NCI-H2107 treated with DMSO at 0.1 percent for 48 hours (cell line): ENCODE results near the gene RHBDD1.
A peak's percentile ranks its signal among the peaks of the same experiment; 100 is the strongest.

Experiments used
- DNase-seq: peaks from one replicate; lab custom pipeline; 2025; ENCODE audit not compliant: unreplicated experiment; lab: John Stamatoyannopoulos, UW

Gene RHBDD1, protein sequence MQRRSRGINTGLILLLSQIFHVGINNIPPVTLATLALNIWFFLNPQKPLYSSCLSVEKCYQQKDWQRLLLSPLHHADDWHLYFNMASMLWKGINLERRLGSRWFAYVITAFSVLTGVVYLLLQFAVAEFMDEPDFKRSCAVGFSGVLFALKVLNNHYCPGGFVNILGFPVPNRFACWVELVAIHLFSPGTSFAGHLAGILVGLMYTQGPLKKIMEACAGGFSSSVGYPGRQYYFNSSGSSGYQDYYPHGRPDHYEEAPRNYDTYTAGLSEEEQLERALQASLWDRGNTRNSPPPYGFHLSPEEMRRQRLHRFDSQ

DNA sequence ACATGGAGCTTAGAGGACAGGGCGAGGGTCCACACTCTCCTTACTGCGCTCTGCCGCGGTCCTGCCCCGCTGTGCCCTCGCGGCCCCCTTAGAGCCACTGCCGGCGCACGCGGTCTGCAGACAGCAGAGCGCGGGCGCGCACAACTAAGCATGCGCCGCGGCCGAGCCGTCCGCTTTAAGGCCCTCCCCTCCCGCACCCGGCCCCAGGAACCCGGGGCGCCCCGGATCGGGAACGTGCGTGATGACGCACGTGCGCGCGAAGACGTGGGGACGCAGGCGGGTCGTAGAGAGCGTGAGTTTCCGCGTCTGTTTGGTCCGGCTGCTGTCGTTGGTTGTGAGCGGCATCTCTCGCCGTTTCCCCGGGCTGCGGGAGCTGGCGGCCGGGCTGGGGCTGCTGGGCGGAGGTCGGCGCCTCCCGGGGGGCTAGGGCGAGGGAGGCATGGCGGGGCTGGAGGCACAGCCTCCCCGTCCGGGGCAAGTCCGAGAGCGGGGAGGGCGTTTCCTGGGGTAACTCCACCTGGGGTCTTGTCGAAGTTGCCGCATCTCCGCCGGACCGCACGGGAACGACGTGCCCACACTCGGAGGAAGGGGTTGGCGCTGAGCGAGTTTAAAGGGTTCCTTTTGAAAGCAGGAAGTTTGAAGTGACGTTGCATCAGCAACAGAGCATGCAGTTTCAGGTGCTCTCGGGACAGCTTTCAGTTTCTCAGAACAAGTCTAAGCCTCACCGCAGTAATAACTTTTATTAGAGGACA lies at the start of gene RHBDD1:
RHBDD1 (plus strand) TSS at position 259 of the 752 bp plus-strand sequence. CDS start 28,640 bp downstream, outside the sequence.
- DNase-seq, result peak; percentile 54

DNA sequence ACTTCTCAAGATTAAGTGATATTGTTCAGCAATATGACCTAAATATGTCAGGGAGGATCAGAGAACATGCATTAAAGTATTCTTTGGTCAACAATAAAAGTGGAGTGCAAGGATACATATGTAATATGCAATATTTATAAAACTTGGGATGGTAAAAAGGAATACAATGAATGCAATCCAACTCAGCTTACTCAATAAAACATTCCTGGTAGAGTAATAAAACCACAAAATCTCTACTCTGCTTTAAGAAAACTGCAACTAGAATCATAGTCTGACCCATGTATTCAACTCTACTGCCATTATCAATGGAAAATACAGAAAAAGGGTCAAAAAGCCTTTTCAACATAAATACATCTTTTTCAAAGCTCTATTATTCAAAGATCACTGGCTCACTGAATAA lies 47.8 kb upstream of the RHBDD1 start:
- no peak for DNase-seq

DNA sequence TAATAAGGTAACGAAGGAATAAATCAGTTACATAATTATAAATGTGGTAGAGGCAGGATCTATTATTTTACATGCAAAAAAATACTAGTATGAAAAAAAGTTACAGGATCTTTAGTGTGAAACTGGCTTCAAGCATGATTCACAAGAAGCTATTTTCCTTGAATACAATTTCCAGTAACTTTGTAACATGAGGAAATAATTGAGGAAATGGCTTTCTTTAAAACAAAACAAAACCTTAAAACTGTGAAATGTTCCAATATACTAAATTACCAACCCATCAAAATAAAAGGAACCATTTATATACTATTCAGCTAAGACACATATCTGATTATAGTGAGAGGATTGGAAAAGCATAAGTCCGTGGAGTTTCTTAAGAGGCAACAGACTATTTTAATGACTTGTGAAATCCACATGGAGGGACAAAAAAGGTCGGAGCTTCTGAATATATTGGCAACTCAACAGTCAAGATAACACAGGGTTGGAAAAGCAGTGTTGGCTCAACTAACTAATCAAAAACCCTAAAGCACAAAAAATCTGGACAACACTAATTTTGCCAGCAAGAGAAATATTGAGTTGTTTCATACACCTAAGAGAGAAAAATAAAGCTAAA lies 46.9 kb upstream of the RHBDD1 start:
- DNase-seq, result no peak

DNA sequence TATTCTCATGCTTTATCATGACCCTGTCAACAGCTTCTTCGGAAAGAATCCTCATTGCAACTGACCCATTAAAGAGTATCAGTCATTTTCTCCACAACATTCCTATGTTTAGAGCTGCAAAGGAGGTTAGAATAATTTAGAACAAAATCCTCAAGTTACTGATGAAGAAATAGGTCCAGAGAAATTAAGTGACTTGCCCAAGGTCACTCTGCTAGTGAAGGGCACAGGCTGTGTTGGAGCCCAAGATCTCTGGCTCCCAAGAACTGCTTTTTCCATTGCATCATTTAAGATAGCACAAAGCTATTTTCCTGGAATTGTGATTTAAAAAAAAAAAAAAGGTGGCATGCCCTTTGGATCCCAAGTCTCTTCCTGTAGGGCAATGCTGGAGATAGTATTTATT lies 45.8 kb upstream of the RHBDD1 start:
- DNase-seq, result no peak

DNA sequence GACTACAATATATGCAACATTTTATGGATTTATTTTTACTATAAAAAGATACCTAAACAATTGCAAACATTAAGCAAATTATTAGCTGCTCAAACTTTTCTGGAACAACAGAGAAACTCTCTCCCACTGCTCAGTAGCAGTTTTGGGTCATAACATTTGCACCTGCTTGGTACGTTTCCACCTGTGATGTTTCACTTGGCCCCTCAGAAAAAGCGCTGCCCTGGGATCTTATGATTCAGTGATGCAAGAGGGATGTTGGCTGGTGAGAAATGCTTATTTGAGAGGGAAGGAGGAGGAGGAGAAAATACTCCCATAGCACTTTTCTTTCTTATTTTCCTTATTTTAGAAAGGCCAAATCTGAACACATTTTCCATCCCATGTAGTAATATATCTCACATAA lies 45.4 kb upstream of the RHBDD1 start:
- DNase-seq, result no peak

DNA sequence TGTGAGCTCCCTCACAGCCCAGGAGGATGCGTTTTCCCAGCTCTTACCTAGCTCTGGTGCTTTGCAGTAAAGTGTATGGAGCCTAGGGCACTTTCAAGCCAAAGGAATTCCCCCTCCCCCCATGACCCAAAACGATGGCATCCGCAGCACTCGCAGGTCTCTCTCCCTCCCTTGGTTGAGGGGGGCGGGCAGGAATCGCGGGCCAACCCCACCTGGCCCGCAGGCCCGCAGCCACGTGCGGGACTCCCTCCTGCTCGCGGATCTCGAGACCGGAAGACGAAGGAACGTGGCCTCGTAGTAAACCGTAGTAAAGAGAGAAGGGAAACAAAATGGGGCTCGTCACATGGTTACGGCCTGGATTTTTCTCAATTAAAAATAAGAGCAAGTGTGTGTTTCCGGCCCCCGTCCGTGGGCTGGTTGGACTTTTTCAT lies 44.8 kb upstream of the RHBDD1 start:
- peak; percentile 23 for DNase-seq

DNA sequence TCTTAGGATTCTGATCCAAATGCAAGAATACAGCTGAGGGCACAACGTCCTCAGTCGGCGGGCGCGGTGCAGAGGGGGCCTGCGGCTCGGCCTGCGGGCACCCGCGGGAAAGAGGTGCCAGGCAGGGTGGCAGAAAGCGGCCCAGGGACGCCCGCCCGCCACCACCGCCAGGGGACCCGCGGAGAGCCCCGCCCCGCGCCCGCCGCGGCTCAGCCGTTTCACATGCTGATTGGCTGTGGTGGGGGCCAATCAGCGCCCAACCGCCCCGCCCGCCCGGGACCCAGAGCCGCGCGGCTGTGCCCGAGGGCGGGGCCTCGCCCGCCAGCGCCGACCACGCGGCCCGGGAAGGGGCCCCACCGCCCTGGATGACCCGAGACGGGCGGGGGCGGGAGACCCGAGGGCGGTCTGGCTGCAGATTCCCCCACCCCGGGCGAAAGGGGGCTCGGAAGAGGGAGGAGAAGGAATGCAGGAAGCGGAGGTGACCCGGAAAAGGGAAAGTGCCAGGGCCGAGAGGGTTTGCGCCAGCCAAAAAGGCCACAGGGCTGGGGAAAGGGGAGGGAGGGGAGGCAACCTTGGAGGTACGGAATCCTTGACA lies 44.3 kb upstream of the RHBDD1 start:
- DNase-seq, result peak; percentile 23

DNA sequence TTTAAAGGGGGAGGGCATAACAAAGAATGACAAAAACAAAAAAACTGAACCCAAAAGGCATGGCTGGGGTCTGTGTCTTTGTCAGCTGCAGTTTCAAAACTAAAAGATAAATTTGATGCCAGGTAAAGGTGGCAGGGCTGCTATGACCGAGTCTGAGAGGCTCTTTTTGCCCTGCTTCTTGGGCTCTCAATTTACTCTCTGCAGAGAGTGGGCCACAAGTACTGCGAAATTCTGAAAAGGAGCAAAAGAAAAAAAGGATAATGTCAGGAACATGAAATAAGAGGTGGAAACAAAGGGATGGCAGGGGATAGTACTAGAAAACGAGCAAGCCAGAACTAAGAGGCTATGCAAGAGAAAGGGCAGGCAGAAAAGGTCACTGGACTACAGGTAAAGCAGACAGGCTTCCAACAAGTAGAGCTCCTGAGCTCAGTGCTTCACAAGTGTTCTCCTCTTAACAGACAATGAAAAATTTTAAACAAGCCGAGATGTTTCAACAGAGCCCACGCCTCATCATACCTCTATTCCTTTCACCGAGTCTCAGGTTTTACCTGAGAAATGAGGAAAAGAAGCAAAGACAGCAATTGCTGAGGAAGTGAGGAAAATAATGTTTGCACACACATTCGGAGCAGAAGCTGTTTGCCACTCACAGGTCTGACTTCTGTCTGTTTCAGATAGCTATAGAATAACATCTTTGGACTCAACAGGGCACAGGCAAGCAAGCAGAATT lies 43.5 kb upstream of the RHBDD1 start:
- DNase-seq, result no peak

DNA sequence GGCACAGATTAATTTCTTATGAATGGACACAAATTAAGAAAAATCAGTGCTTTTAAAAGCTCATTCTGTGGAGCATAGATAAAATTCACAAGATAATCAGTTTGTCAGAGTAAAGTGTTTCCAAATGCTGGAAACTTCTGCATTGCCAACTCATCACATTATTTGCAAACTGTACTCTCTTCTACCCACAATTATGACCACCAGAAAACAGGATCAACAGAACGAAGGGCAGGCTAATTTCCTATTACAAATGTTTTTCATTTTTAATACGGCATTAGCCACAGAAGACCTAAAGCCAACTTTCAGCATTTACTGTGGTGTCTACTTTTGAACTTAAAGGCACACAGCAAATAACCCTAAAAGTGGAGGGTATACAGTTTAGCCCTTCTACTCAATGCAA lies 42.2 kb upstream of the RHBDD1 start:
- no peak for DNase-seq

DNA sequence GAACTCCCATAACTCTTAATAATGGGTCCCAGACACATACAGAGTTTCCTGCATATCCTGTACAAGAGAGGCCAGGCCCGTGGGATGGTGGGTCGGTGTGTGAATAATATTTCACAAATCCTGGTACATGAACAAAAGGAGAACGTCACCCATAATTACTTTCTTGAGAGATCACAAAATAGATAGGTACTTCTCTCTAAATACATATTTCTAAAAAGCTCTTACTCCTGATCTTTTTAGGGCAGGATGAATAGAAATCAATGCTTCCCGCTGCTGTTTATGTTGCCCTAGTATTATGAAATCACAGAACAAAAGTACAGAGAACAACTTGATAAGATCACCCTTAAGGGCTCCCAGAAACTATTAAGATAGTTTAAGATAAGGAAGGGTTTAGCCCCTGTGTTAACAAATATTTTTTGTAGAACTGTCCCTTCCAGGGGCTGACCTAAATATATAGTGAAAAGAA lies 41.6 kb upstream of the RHBDD1 start:
- no peak for DNase-seq

DNA sequence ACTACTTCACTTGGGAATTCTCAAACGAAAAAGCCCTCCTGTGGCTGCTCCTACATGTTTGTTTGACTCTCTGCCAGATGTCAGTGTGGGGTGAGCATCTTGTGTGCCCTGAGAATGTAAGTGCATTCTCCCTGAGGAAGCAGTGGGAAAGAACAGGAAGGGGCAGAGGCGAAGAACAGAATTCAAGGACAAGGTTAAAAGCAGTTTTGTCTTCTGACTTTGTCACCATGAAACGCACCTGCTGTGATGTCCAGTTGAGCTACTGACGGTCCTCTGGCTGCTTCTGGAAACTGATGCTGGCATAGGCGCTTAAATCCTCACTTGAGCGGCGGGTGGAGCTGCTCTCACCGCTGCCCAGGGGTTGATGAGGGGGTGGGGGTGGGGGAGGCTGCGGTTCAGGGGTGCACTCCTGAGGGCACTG lies 41.1 kb upstream of the RHBDD1 start:
- no peak for DNase-seq

DNA sequence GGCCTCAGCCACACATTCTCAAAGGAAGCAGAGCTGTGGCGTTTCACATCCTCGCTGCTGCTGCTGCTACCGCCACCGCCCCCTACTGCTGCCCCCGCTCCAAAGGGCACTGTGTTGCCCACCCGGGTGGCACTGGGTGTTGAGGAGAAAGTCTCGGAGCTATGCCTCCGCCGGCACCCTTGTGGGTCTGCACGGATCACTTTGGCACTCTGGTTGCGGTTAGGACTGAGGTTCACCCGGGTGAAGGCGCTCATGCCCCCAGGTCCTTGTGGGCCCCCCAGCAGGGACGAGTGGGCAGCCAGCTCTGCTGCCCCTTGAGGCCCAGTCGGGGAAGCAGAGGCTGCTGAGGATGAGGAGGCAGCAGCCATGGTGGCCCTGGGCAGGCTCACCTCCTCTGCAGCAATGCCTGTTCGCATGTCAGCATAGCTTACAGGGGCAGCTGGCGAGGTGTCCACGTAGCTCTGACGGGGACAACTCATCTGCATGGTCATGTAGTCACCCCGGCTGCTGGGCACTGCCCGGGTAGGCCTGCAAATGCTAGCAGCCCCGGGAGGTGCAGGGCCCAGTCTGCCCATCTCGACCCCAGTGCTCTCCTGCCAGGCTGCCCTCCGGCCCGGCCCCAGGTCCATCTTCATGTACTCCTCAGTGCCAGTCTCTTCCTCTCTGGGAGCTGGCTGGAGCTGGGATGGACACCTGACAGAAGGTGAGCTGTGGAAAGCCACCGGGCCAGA lies 40.4 kb upstream of the RHBDD1 start:
- DNase-seq, result no peak

DNA sequence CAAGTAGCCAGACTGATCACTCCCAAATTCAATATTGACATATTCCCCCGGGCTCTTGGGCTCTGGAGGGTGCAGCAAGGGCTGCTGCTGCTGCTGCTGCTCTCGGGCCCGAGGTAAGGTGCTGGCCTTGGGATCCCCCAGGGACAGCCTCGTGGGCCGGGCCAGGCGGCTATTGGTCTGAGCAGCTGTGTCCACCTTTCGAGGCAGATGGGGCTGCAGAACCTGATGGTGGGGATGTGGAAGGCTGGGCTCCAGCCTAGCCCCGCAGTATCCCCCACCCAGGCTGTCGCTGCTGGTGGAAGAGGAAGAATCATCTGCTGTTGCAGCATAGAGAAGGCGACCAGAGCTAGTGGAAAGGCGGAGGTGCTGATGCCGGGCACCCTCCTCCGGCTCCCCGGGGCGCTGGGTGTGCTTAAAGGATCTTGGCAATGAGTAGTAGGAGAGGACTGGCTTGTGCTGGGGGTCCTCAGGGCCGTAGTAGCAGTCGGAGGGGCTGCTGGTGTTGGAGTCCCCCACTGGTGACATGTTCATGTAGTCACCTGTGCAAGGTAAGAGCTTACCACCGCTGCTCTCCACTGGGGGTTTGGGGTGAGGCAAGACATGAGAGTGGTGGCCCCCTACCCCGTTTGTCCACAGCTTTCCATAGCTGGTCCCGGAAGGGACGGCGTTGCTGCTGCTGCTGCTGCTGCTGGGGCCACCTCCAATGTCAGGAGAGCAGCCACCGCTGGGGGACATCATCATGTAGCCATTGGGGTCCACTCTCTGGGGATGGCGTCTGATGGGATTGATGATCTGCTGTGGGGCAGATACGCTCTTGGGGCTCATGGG lies 39.6 kb upstream of the RHBDD1 start:
- no peak for DNase-seq

DNA sequence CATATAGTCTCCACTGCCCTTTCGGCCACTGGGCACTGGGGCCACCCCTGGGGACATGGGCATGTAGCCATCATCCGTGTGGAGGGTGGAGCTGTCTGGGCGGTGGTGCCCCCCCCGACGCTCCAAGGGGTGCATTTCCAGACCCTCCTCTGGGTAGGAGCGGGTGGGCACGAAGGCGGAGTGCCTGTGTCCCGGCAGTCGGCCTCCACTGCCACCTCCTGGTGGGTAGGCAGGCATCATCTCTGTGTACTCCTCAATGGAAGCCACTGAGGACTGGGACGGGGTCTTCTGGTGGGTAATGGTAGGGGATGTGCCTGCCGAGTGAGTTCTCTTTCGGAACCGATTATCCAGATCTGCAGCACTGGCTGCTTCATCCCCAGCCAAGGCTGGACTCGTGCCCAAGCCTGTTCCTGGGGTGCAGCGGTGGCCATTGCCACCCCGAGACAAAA lies 39.0 kb upstream of the RHBDD1 start:
- DNase-seq, result no peak

DNA sequence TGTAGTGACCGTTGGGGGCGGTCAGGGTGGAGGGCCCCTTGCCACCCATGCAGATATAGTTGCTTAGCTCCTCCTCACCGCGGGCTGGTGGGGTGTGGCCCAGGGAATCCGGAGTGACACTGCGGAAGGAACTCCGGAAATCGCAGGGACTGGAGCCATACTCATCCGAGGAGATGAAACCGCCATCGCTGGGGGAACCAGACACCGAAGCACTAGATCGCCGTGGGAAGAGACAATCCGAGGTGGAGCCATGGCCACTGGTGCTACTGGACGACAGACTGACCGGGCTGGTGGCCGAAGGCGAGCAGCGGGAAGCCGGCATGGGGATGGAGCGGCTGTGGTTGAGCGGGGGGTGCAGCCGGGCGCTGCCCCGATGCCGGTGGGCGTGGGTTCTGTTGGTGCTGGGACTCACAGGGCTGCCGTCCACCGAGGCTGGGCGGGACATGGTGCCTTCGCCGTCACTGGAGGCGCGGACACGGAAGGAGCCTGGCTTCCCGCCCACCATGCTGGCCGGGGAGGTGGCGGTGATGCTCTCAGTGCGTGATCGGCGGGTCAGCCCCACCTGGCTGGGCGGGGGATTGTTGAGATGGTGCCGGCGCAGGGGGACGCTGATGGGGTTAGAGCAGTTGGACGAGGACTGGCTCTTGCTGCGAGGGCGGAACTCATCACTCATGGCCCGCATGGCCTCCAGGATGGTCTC lies 38.4 kb upstream of the RHBDD1 start:
- no peak for DNase-seq

DNA sequence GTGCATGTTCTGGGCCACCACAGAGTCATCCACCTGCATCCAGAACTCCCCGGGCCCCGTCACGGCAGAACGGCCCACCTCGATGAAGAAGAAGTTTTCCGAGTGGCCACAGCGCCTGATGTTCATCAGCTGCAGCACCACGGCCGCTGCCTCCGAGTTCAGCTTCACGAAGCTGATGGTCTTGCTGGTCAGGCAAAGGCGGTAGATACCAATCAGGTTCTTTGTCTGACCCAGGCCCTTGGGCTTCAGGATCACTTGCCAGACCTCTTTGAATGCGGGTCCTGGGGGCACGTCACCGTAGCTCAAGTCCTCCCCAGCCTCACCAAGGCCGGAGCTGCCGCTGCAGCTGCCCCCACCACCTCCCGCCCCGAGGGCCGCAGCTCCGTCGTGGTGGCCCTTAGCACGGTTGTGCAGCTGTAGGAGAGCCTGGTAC lies 37.8 kb upstream of the RHBDD1 start:
- DNase-seq, result no peak

DNA sequence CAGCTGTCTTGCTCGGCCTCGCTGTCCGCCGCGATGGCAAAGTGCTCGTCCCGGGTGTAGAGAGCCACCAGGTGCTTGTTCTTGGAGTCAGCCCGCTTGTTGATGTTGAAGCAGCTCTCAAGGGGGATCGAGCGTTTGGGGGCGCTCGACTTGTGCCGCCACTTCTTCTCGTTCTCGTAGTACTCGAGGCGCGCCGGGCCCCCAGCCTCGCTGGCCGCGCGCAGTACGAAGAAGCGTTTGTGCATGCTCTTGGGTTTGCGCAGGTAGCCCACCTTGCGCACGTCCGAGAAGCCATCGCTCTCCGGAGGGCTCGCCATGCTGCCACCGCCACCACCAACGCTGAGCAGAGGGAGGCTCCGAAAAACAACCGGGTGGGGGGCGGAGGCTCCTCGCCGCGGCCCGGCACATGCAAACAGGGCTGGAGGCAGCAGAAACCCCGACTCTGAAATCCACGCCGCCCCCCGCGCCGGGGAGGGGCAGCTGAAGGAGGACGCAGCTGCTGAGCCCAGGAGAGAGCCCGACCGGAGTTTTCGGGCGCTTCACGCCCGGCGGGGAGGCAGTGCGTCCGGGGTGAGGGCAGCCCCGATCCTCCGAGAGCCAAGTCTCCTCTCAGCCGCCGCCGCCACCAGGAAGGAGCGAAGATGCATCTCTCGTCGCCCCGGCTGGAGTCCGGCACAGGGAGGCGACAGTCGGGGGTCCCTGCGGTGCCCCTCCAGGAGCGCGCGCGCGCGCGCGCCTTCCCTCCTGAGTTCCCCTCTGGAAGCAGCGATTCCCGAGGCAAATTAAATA lies 37.2 kb upstream of the RHBDD1 start:
- DNase-seq, result no peak
